A549 treated with AZD9567 at 1 μM for 4 hours (cell line): Measurements from ENCODE around the gene CCL24. TPM values are rescaled to one million over a fixed set of nuclear protein-coding genes. Genes with fewer than 3 reads are reported as not detected.

Source experiments
- total RNA-seq: library from RNA; stranded (reverse); fragments of 200-300 nt; extraction: Qiagen RNA extraction; gene quantifications from 5 replicates; pipeline ENCODE4 v1.2.3, GENCODE V29; 2022; ENCODE audit not compliant: insufficient read depth

CCL24 gene
- 0.22 to 0.25 TPM in 2 of 5 replicates, not detected in the others for total RNA-seq

GRCh38 chr7:75813781-75814236, at the start of gene CCL24:
CCL24 (minus strand) TSS chr7:75813806; CDS start chr7:75813715, 91 bp downstream.

GRCh38 chr7:75772081-75773077, 41.2 kb downstream of the CCL24 start, which contains the start of gene CCL26:
CCL26 (minus strand) TSS chr7:75772211; CDS start chr7:75772176, 35 bp downstream.

Other genes with a start within 250 kb of the CCL24 start
- 16.1 to 23.1 TPM (median 20.0 TPM) in 5 replicates for gene HIP1, start 74.9 kb downstream of the CCL24 start, total RNA-seq
- gene CCL26, start 41.6 kb downstream of the CCL24 start, total RNA-seq: 7.0 to 12.8 TPM (median 8.9 TPM) in 5 replicates
- gene RHBDD2, start 65.2 kb upstream of the CCL24 start, total RNA-seq: 79.6 to 104 TPM (median 97.0 TPM) in 5 replicates
- 138 to 174 TPM (median 165 TPM) in 5 replicates for gene POR, start 101.3 kb upstream of the CCL24 start, total RNA-seq
- 41.7 to 63.4 TPM (median 43.9 TPM) in 5 replicates for gene TMEM120A, start 180.8 kb upstream of the CCL24 start, total RNA-seq
- gene STYXL1, start 234.2 kb upstream of the CCL24 start, total RNA-seq: 36.3 to 62.4 TPM (median 40.0 TPM) in 5 replicates
- 382 to 463 TPM (median 401 TPM) in 5 replicates for gene MDH2, start 234.3 kb upstream of the CCL24 start, total RNA-seq